ENCODE data around the gene UPF1.

GRCh38 chr19:18875726-18876125, 44.0 kb downstream of the UPF1 start:
- TF ChIP-seq CTCF (IDR thresholded peaks at IDR 0.05) (no peak), POLR2A (IDR thresholded peaks at IDR 0.05) (no peak)

Measured in heart left ventricle (tissue), 13 donors.